Activated B cell treated with CpG ODN at 0.5 μM for 24 hours (primary cell): ENCODE results near the gene KAZN. TPM values are rescaled to one million over a fixed set of nuclear protein-coding genes. Genes with fewer than 3 reads are reported as not detected.
"Not testable (repeated sequence)": the region's sequence is repeated elsewhere in the genome, so short reads cannot be mapped to it uniquely, and the experiment has no call there.

Experiments used
- ATAC-seq: fragments of 200-7000 bp; cut with Tn5 transposase; one replicate; pipeline ENCODE4 v1.10.0; 2021; ENCODE audit warnings: low read depth, mild to moderate bottlenecking, moderate library complexity
- CTCF ChIA-PET: fragments of 350-600 bp; sonication (Branson Sonifier 250); formaldehyde crosslinking; loops from one replicate; lab custom pipeline; 2021; ENCODE audit warnings: antibody characterized with exemption; lab: Charles Lee
- POLR2A ChIA-PET: fragments of 350-600 bp; sonication (Branson Sonifier 250); formaldehyde crosslinking; loops from one replicate; lab custom pipeline; 2021; ENCODE audit warnings: antibody characterized with exemption; lab: Charles Lee
- DNase-seq: peaks from one replicate; pipeline ENCODE4 v3.0.0; 2022
- H3K27ac Mint-ChIP-seq: one replicate; pipeline ENCODE4 v1.8.0; 2020; ENCODE audit warnings: mixed read lengths
- H3K27me3 Mint-ChIP-seq: one replicate; pipeline ENCODE4 v1.8.0; 2021; ENCODE audit warnings: mixed read lengths
- H3K36me3 Mint-ChIP-seq: one replicate; pipeline ENCODE4 v1.8.0; 2021; ENCODE audit warnings: low read depth, mixed read lengths
- H3K4me1 Mint-ChIP-seq: one replicate; pipeline ENCODE4 v1.8.0; 2021; ENCODE audit warnings: mixed read lengths
- H3K4me3 Mint-ChIP-seq: one replicate; pipeline ENCODE4 v1.8.0; 2020; ENCODE audit warnings: mild to moderate bottlenecking, mixed read lengths
- H3K9me3 Mint-ChIP-seq: one replicate; pipeline ENCODE4 v1.8.0; 2020; ENCODE audit warnings: mixed read lengths
- CTCF ChIP-seq: fragments of 200-600 bp; IDR thresholded peaks from one replicate; pipeline ENCODE4 v1.8.0; 2022; ENCODE audit warnings: antibody characterized with exemption, mild to moderate bottlenecking
- intact Hi-C: fragments of 100-400 bp; cut with micrococcal nuclease; formaldehyde crosslinking; loops from one replicate; pipeline ENCODE4 v1.15.1; 2024
- total RNA-seq: library from RNA; stranded (reverse); gene quantifications from 2 replicates; pipeline ENCODE4 v1.2.3, GENCODE V29; 2022

The KAZN gene
- total RNA-seq, 1 donor from 2014 or later, result 0.73 TPM

DNA sequence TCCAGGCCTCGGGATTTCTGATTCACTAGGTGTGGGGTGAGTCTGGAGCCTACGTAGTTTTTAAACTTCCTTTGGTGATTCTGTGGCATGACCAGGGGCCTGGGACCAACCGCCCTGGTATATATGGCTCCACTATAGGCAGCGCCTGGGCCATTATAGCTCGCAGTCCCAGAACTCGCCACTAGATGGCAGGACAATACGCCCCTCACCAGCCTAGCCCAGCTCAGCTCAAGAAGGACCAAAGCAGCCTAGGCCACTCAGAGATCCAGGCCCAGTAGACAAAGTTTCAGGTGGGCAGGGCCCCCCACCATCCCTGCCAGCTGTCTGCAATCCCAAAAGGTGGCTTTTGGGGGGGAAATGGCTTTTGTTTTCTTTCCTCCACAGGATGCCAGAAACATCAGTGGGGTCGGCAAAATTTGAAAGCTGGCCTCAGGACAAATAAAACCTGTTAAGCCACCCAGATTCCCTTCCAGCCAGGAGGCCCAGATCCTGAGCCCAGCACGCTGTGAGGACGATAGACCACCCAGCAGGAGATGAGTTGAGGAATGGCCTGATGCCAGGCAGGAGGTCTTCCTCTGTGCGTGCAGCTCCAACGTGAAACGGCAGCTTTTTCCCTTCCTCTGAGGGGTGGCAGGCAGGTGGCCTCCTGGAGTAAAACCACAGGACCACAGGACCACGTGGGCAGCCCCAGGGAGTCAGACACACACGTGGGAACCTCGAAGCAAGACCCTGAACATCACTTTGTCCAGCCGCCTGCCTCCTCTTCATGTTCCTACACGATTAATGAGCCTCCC, 530.2 kb downstream of the KAZN start:
- no peak overlapping the region for H3K4me3 Mint-ChIP-seq
- H3K36me3 Mint-ChIP-seq, result no peaks in the 10 kb centered on the region
- H3K9me3 Mint-ChIP-seq, result no peaks in the 10 kb centered on the region
- CTCF ChIA-PET, result interaction anchor here (0.8 to 1.7 kb wide), 12 partner anchors 8 to 373 kb away, joined by 3 to 23 read pairs (median 4); no protein-coding TSS in a partner anchor
- no peaks in the 10 kb centered on the region for H3K4me1 Mint-ChIP-seq
- POLR2A ChIA-PET, result interaction anchor here (0.6 kb wide), 1 partner anchor 569 kb away, joined by 3 read pairs; no protein-coding TSS in a partner anchor
- no peak overlapping the region for H3K27ac Mint-ChIP-seq
- ATAC-seq, result peak; percentile 80
- DNase-seq, result peak; percentile 52
- H3K27me3 Mint-ChIP-seq, result peaks cover 9% of the 10 kb centered on the region
- peak; percentile 49 for TF ChIP-seq CTCF
- intact Hi-C loops, result loop anchor here (1.0 to 5.0 kb wide), 4 partner anchors 144 to 614 kb away; partner anchors contain the start of gene TMEM82

- H3K36me3 Mint-ChIP-seq, result no peaks in the 10 kb centered on the region
- H3K4me3 Mint-ChIP-seq, result no peak overlapping the region
- H3K27ac Mint-ChIP-seq, result no peak overlapping the region
- no peak for TF ChIP-seq CTCF
- no peak for ATAC-seq
- ChIA-PET POLR2A (no interaction called here), CTCF (no interaction called here)
- intact Hi-C loops, result loop anchor here (5.0 kb wide), 2 partner anchors 372 to 612 kb away; partner anchors contain the start of gene TMEM82
- DNase-seq, result no peak
- H3K9me3 Mint-ChIP-seq, result no peaks in the 10 kb centered on the region
- peaks cover 13% of the 10 kb centered on the region for H3K27me3 Mint-ChIP-seq
- no peaks in the 10 kb centered on the region for H3K4me1 Mint-ChIP-seq
Observed at GRCh38 chr1:15129944-15130343, 531.5 kb downstream of the KAZN start.

- H3K36me3 Mint-ChIP-seq, result no peaks in the 10 kb centered on the region
- no peaks in the 10 kb centered on the region for H3K4me1 Mint-ChIP-seq
- H3K27me3 Mint-ChIP-seq, result peaks cover 18% of the 10 kb centered on the region
- POLR2A ChIA-PET, result no interaction called here
- intact Hi-C loops, result no loop called here
- no peak overlapping the region for H3K27ac Mint-ChIP-seq
- CTCF ChIA-PET, result interaction anchor here (0.6 kb wide), 1 partner anchor 75 kb away, joined by 3 read pairs; no protein-coding TSS in a partner anchor
- H3K9me3 Mint-ChIP-seq, result no peaks in the 10 kb centered on the region
- no peak for ATAC-seq
- TF ChIP-seq CTCF, result no peak
- H3K4me3 Mint-ChIP-seq, result no peak overlapping the region
- DNase-seq, result no peak
Observed at GRCh38 chr1:15130607-15131006, 532.1 kb downstream of the KAZN start.

DNA sequence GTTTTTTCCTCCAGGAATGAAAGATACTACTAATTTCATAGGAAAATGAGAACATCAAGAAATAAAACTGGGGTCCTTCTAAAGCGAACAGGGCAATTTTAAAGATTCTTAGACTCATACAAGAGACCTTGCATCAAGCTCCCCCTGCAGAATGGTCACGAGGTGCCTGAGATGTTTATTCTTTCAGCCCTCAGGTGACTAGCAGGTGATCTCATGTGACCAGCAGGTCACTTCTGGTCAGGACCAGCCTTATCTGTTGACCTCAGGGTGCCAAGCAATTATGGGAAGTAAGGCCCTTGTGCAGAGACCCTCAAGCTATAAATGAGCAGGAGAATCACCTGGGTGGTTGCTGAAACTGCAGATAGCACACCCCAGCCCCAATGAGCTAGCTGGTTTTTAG, 534.5 kb downstream of the KAZN start:
- Mint-ChIP-seq H3K36me3 (no peaks in the 10 kb centered on the region), H3K9me3 (no peaks in the 10 kb centered on the region), H3K27ac (no peak overlapping the region), H3K27me3 (peaks cover 33% of the 10 kb centered on the region), H3K4me1 (no peaks in the 10 kb centered on the region), H3K4me3 (no peak overlapping the region)
- intact Hi-C loops, result no loop called here
- ChIA-PET POLR2A (no interaction called here), CTCF (no interaction called here)
- ATAC-seq, result no peak
- no peak for TF ChIP-seq CTCF
- DNase-seq, result no peak

- peaks cover 39% of the 10 kb centered on the region for H3K27me3 Mint-ChIP-seq
- POLR2A ChIA-PET, result no interaction called here
- intact Hi-C loops, result no loop called here
Observed at GRCh38 chr1:15134285-15134684, 535.8 kb downstream of the KAZN start.

DNA sequence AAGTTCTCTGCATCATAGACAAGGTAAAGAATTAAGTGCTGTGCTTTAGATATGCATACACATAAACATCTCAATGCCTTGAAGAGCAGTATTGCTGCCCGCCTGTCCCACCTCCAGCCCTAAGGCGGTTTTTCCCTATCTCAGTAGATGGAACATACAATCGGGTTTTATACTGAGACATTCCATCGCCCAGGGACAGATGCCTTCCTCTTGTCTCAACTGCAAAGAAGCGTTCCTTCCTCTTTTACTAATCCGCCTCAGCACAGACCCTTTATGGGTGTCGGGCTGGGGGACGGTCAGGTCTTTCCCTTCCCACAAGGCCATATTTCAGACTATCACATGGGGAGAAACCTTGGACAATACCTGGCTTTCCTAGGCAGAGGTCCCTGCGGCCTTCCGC, 537.1 kb downstream of the KAZN start:
- H3K27me3 Mint-ChIP-seq, result peaks cover 41% of the 10 kb centered on the region
- H3K36me3 Mint-ChIP-seq, DNase-seq, H3K4me3 Mint-ChIP-seq, H3K9me3 Mint-ChIP-seq, intact Hi-C loops, H3K27ac Mint-ChIP-seq, CTCF ChIA-PET, H3K4me1 Mint-ChIP-seq, ATAC-seq, POLR2A ChIA-PET: not testable (repeated sequence)

More at GRCh38 chr1:15134285-15134684, 535.8 kb downstream of the KAZN start:
- DNase-seq (no peak), ATAC-seq (no peak)
- H3K9me3 Mint-ChIP-seq, result no peaks in the 10 kb centered on the region
- no peaks in the 10 kb centered on the region for H3K4me1 Mint-ChIP-seq
- no peak overlapping the region for H3K4me3 Mint-ChIP-seq
- no peak for TF ChIP-seq CTCF
- no peak overlapping the region for H3K27ac Mint-ChIP-seq
- H3K36me3 Mint-ChIP-seq, result no peaks in the 10 kb centered on the region
- CTCF ChIA-PET, result no interaction called here
